RWPE2 (cell line): ENCODE results near the gene WDR62.

Experiments
- ATAC-seq: fragments of 200-7000 bp; cut with Tn5 transposase; 3 replicates; pipeline ENCODE4 v1.9.1; 2021; ENCODE audit warnings: low read depth
- DNase-seq: peaks from one replicate; pipeline ENCODE4 v3.0.0-alpha.2; 2020; ENCODE audit warnings: low spot score
- H3K27ac ChIP-seq: fragments of 450-650 bp; 2 replicates; pipeline ENCODE4 v1.5.1; 2017; ENCODE audit warnings: mild to moderate bottlenecking; ENCODE audit not compliant: poor library complexity, severe bottlenecking
- H3K27me3 ChIP-seq: fragments of 250-450 bp; sonication (Bioruptor Pico); 2 replicates; pipeline ENCODE4 v1.5.1; 2021; ENCODE audit warnings: mild to moderate bottlenecking, moderate library complexity; ENCODE audit not compliant: insufficient read depth, poor library complexity, severe bottlenecking
- H3K36me3 ChIP-seq: fragments of 250-450 bp; sonication (Bioruptor Pico); 2 replicates; pipeline ENCODE4 v1.5.1; 2020; ENCODE audit warnings: low read depth, mild to moderate bottlenecking, moderate library complexity
- H3K4me1 ChIP-seq: fragments of 250-450 bp; sonication (Bioruptor Pico); 2 replicates; pipeline ENCODE4 v1.5.1; 2021; ENCODE audit warnings: mild to moderate bottlenecking, moderate library complexity; ENCODE audit not compliant: insufficient read depth, poor library complexity, severe bottlenecking
- H3K4me3 ChIP-seq: fragments of 250-450 bp; sonication (Bioruptor Pico); 2 replicates; pipeline ENCODE4 v1.5.1; 2021; ENCODE audit warnings: mild to moderate bottlenecking, moderate library complexity; ENCODE audit not compliant: severe bottlenecking
- H3K9me3 ChIP-seq: fragments of 250-450 bp; sonication (Bioruptor Pico); 2 replicates; pipeline ENCODE4 v1.5.1; 2021; ENCODE audit warnings: mild to moderate bottlenecking, moderate library complexity; ENCODE audit not compliant: severe bottlenecking
- CTCF ChIP-seq: fragments of 450-650 bp; IDR thresholded peaks from one replicate; pipeline ENCODE4 v1.5.1; 2017; ENCODE audit warnings: mild to moderate bottlenecking, moderate library complexity; ENCODE audit not compliant: poor library complexity, severe bottlenecking

WDR62 gene

DNA sequence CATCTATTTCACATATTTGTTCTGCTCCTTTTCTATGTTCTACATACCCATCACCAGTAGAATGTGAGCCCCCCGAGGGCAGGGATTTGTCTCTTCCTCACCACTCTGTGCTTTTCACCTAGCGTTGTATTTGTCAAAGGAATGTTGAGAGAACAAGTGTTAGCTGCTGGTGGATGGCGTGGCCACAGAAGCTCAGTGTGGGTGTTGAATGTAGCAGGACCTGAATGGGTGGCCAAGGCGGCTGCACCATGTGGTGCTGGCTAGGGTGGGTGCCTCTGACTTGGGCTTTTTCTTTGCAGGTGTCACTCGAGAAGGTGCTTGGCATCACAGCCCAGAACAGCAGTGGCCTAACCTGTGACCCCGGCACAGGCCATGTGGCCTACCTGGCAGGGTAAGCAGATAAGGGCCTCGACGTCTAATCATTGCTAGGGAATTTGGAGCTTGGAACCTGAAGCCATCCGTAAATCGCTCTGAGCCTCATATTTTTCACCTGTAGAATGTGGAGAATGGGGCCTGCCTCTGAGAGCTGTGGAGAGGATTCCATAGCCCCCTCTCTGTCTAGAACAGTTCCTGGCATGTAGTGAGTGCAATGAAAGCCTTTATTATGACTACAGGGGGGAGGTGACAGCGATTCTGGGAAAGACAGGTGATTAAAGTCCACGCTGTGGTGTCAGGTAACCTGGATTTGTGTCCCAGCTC, 3.9 kb downstream of the WDR62 start:
- Histone ChIP-seq H3K4me1 (no peaks in the 10 kb centered on the region), H3K36me3 (peaks cover 20% of the 10 kb centered on the region), H3K4me3 (no peak overlapping the region), H3K27ac (no peak overlapping the region), H3K27me3 (no peaks in the 10 kb centered on the region), H3K9me3 (no peaks in the 10 kb centered on the region)
- no peak for ATAC-seq
- no peak for TF ChIP-seq CTCF
- no peak for DNase-seq

DNA sequence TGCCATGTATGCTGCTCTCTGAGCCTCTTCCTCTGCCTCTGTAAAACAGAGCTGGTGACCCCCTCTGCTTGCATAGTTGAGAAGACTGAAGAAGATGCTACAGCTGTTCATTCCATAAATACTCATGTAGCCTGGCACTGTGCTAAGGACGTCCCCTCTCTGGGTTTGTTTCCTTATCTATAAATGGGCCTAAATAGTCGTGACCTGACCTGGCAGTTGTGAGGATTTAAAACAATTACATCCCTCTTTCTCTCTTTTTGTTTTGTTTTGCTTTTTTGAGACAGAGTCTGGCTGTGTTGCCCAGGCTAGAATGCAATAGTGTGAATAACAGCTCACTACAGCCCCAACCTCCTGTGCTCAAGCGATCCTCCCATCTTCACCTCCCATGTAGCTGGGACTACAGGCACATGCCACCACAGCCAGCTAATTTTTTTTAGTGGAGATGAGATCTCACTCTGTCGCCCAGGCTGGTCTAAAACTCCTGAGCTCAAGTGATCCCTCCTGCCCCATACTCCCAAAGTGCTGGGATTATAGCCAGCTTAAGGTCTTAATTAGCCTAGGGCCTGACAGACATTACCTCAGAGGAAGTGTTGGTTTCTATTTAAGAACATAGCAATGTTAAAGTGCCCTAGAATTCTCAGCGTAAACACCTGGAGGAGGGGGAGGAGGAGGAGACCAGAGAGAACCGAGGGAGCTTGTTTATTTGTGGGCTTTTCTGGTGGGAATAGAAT, 4.6 kb downstream of the WDR62 start:
- no peaks in the 10 kb centered on the region for H3K27me3 ChIP-seq
- no peaks in the 10 kb centered on the region for H3K9me3 ChIP-seq
- no peaks in the 10 kb centered on the region for H3K4me1 ChIP-seq
- ATAC-seq (no peak), DNase-seq (no peak)
- no peak overlapping the region for H3K27ac ChIP-seq
- peaks cover 20% of the 10 kb centered on the region for H3K36me3 ChIP-seq
- no peak overlapping the region for H3K4me3 ChIP-seq
- no peak for TF ChIP-seq CTCF

- peak; percentile 44 for TF ChIP-seq CTCF
- DNase-seq (no peak), ATAC-seq (peak; percentile 73; the same call in 2 of the 3 replicates)
- H3K36me3 ChIP-seq = peaks cover 27% of the 10 kb centered on the region
- H3K9me3 ChIP-seq = no peaks in the 10 kb centered on the region
- no peak overlapping the region for H3K4me3 ChIP-seq
- no peaks in the 10 kb centered on the region for H3K4me1 ChIP-seq
- no peak overlapping the region for H3K27ac ChIP-seq
- H3K27me3 ChIP-seq = no peaks in the 10 kb centered on the region
Measured at GRCh38 chr19:36060430-36060829, 5.7 kb downstream of the WDR62 start.

DNA sequence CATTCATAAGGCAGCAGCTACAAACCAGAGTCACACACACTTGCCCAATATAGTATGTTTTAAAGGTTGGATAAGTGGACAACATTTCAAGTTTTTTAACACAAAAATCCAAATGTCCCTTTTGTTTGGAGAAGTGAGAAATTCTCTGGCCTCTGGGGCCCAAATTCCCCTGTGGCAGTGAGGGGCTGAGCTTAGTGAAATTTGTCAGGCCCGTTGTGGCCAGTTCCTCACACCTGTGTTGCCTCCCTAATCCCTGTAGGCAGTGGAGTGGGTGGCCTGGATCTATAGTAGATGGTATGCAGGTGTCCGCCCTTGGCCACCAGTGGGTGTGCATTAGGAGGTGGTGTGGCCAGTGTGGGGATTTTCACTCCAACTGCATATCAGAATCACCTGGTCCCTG, 6.7 kb downstream of the WDR62 start:
- ATAC-seq (no peak), DNase-seq (no peak)
- Histone ChIP-seq H3K9me3 (no peaks in the 10 kb centered on the region), H3K36me3 (peaks cover 30% of the 10 kb centered on the region), H3K27me3 (no peaks in the 10 kb centered on the region), H3K4me3 (no peak overlapping the region), H3K4me1 (no peaks in the 10 kb centered on the region), H3K27ac (no peak overlapping the region)
- TF ChIP-seq CTCF = no peak

DNA sequence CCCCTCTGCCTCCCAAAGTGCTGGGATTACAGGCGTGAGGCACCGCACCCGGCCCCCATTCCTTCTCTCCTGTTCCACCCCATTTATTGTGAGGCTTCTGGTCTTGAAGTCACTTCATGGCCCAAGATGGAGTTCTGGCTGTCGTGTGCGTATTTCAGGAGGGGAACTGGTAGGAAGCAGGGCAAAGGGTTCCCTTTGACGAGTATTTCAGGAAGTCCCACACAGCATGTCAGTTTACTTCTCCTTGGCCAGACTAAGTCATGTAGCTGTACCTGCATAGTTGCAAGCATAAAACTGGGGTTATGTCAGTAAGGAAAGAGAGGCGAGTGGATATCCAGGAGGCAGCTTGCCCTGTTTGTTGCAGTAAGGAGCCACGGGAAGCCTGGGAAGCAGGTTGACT, 10.1 kb downstream of the WDR62 start:
- DNase-seq (no peak), ATAC-seq (no peak)
- no peaks in the 10 kb centered on the region for H3K4me1 ChIP-seq
- no peaks in the 10 kb centered on the region for H3K27me3 ChIP-seq
- no peak overlapping the region for H3K27ac ChIP-seq
- H3K36me3 ChIP-seq = peaks cover 40% of the 10 kb centered on the region
- no peaks in the 10 kb centered on the region for H3K9me3 ChIP-seq
- H3K4me3 ChIP-seq = no peak overlapping the region
- TF ChIP-seq CTCF = no peak
